Stimulated activated CD4-positive, alpha-beta T cell treated with anti-CD3 and anti-CD28 coated beads, Interleukin-15, amount 100 ng/mL, for 1 hour (primary cell): ENCODE results near the gene COX4I1.

Experiments
- DNase-seq, 2 donors: peaks; one replicate each; pipeline ENCODE4 v3.0.0-alpha.2; 2020; ENCODE audit warnings: low read depth in 1 of 2, low spot score in 1 of 2

The COX4I1 gene

GRCh38 chr16:85767531-85767930 lies 32.0 kb upstream of the COX4I1 start:
- no peak for DNase-seq

DNA sequence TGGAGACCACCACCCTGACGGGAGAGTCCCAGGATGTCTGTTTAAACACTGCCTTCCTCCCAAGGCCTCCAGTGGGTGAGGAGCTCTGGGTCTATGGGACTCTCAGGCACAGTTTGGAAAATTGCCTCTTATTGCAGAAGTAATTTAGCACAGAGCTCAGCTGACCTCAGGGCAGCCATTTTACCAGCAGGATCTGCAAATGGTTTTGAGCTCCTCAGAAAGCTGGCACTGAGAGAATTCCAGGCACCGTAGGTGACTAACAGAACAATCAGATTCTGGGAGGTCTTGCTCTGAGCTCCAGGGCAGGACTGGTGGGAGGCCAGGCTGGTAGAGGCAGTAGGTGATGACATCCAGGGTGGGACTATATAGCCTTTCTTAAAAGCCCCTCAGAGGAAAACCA lies 31.3 kb upstream of the COX4I1 start:
- DNase-seq: no peak

GRCh38 chr16:85770741-85771140 lies 28.8 kb upstream of the COX4I1 start:
- DNase-seq: no peak

DNA sequence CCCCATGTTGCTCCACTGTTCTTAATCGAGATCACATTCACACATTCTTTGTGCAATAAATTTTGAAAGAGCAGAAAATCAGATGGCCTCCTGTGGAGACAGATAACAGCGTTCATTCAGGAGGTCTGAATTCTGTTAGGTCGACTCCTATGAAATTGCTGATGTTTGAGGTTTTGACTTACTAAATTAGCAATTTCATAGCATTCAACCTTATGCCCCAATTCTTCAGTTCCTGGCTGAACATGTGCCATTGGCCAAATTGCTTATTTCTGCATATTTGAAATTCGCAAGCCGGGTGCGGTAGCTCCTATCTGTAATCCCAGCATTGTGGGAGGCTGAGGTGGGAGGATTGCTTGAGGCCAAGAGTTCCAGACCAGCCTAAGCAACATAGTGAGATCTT lies 26.5 kb upstream of the COX4I1 start:
- no peak for DNase-seq

GRCh38 chr16:85774136-85774535 lies 25.4 kb upstream of the COX4I1 start:
- no peak for DNase-seq

DNA sequence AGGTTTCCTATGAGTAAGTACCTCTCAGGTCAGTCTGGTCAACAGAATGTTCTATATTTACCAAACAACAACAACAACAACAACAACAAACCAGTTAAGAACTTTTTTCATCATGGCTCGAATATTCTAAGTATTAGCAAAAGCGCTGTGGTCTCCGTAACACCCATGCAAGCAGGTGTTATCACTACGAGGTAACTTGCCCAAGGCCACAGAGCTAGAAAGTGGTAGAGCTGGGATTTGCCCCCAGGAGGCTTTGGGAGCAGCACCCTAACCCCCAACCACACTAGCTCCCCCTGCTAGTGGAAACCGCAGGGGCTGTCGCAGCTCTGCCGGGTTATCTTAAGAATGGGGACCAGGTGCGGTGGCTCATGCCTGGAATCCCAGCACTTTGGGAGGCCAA lies 24.7 kb upstream of the COX4I1 start:
- no peak for DNase-seq

GRCh38 chr16:85777583-85778310 lies 21.7 kb upstream of the COX4I1 start:
- DNase-seq: no peak

GRCh38 chr16:85778873-85779272 lies 20.6 kb upstream of the COX4I1 start:
- no peak for DNase-seq

DNA sequence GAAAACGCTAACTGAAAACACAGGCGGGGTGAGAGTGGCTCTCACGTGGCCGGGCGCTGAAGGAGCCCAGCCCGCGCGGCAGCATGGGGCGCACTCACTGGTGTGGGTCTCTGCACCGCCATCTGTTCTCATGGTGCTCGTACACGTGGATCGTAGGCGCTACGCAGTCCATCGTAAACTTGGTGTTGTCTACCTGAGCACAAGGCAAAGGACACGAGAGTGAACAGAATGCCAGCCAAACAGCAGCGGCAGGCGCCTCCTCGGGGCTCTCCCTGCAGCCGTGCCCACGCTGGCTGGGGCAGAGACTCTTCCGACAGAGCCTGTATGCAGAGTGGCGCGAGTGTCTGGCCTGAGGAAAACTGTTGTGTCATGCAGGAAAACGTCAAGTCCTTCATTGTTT lies 19.2 kb upstream of the COX4I1 start:
- no peak for DNase-seq

GRCh38 chr16:85781156-85781555 lies 18.3 kb upstream of the COX4I1 start:
- no peak for DNase-seq

DNA sequence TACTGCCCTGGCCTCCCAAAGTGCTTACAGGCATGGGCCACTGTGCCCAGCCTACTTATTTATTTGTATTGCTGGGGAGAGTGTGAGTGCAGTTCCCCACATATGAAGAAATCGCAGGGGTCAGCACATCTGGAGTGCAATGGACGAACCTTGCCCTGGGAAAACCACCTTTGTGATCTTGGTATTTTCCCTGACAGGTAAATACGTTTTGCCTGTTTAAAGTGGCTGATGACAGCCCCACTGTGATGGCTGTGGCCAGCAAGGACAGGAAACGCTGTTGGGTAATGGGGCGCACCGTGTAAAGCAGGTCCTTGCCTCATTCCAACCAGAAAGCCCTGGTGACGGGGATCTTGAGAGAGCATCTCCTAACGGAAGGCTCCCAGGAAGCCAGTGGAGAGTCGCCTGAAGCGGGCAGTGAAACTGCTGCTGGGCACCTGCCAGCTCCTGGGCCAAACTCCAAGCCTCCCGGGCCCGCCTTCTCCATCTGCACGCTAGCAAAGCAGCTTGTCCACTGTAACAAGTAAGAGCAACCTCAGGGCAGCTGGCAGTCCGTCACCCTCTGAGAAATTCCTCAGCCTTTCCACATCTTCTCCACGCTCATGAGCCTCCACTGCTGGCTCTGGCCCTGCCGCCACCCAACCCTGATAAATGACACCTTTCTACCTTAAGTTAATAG lies 17.7 kb upstream of the COX4I1 start:
- DNase-seq: no peak

- no peak for DNase-seq
These were observed 17.0 kb upstream of the COX4I1 start for GRCh38 chr16:85782451-85782850.

- no peak for DNase-seq
These were observed 16.1 kb upstream of the COX4I1 start for GRCh38 chr16:85783441-85783840.

GRCh38 chr16:85784813-85785212 lies 14.7 kb upstream of the COX4I1 start:
- no peak for DNase-seq

DNA sequence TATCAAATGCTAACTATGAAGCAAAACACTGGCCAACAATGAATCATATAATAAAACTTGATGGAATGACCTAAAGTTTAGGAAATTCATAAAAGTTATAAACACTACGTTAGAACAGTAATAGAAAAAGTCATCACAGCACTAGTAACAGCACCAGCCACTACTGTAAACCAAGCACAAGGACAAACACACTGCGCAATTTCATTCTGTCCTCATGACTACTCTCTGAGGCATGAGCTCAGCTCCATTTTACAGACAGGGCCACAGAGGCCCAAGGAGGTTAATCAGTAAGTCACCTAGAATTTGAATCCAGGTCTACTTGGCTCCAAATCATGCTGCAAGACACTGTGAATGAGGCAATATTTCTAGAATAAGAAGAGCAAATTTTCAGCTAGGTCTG lies 13.6 kb upstream of the COX4I1 start:
- DNase-seq: no peak

DNA sequence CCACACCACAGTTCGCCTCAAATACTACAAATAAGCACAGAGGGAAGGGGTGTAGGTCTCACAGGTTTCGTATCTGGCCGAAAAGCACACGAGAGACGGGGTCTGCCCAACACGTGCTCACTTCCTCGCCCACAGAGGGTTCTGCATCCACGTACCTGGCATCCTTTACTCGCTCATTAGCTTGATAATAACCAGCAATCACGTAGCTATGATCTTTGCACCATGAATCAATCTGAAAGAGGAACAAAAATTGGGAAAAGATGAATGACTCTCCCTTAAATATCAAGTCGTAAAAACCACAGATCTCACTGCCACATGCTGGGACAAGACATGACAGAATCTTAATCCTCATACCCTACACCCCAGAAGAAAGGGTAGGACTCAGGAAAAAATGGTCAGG lies 10.7 kb upstream of the COX4I1 start:
- DNase-seq: no peak

- DNase-seq: no peak
These were observed 9.7 kb upstream of the COX4I1 start for GRCh38 chr16:85789773-85790172.

- DNase-seq: no peak
These were observed 5.7 kb upstream of the COX4I1 start for GRCh38 chr16:85793662-85794298.

DNA sequence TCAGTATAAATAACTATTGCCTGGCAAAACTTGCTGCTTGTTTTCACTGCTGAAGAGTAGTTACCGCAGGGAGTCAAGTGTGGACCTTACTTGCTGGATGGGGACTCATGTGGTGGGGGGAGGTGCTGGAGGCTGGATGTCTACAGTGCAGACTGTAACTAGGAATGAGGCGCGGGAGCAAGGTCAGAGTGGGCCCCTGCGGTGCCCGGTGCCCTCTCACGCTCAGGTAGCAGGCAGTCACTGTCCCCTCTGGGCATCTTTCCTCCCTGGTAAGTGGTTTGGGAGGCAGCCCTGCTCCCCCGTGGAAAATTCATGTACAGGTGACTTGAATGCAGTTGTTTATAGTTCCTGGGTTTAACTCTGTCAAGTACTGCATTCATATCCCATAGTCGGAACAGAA lies 4.8 kb upstream of the COX4I1 start:
- no peak for DNase-seq

DNA sequence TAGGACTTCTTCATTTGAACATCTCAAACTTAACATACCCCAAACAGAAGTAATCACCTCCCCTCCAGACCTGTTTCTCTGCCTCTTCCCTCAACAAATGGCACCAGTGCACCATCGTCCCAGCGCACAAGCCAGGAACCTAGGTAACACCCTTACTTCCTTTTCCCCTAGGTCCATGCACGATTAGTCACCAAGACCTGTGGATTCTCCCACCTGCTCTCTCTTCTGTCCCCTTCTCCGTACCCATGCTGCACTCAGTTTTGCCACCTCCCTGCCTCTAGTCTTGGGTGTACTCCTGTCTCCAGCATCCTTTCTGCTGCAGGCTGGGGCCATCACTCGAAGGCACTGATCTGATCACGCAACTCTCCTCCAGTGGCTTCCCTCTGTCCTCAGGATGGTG lies 3.3 kb upstream of the COX4I1 start:
- DNase-seq: no peak

GRCh38 chr16:85796599-85796998 lies 2.9 kb upstream of the COX4I1 start:
- no peak for DNase-seq

DNA sequence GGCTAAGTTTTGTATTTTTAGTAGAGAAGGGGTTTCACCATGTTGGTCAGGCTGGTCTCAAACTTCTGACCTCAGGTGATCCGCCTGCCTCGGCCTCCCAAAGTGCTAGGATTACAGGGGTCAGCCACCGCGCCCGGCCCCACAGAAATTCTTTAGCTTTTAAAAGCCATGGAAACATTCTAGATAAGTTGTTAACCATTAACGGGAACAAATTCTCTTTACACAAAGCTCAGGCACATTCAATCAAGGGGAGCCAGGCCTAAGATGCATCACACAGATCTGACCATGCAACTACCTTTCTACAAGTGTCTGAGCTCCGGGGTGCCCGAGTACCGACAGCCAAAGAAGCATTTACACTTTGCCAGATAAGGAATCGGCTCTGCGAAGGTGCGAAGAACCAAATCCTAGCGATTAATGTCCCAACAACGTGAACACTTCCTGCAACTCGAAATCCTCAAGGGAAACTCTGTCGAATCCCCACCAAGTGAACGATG lies 1.2 kb upstream of the COX4I1 start:
- DNase-seq: no peak
